Endometrium (tissue), 2 donors: ENCODE results near the gene RABL6.

Experiments used
- FAIRE-seq: peaks from 2 replicates; lab custom pipeline; 2012; peaks lifted over from hg19 to GRCh38; lab: Jason Lieb, UNC
- donor health status: control.
- donor health status: control.

RABL6 gene

DNA sequence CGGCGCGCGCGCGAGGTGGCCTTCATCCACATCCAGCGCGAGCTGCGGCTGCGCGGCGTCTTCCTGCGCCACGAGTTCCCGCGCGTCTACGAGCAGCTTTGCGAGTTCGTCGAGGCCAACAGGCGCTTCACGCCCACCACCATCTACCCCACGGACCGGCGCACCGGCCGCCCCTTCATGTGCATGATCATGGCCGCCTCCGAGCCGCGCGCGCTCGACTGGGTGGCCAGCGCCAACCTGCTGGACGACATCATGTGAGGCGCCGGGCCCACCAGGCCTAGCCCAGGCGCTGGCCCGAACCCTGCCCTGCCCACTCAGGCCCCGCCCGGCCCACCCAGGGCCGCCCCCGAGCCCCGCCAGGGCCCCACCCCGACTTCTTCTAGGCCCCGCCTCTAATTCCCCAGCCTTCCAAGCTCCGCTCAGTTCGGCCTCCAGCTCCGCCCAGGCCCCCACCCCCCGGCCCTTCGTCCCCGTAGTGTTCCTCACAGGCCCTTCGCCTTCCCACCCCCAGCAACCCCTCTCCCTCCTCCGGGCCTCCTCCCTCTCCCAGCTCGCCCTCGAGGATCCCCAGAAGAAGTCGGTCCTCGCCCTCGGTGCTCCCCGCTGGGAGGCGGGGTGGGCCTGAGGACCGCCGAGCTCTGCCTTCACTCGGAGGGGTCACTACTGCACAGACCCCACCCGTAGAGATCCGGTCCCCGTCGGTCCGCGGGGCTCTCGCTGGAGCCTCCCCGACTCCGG is 39.5 kb downstream of the RABL6 start:
- no peak for FAIRE-seq

DNA sequence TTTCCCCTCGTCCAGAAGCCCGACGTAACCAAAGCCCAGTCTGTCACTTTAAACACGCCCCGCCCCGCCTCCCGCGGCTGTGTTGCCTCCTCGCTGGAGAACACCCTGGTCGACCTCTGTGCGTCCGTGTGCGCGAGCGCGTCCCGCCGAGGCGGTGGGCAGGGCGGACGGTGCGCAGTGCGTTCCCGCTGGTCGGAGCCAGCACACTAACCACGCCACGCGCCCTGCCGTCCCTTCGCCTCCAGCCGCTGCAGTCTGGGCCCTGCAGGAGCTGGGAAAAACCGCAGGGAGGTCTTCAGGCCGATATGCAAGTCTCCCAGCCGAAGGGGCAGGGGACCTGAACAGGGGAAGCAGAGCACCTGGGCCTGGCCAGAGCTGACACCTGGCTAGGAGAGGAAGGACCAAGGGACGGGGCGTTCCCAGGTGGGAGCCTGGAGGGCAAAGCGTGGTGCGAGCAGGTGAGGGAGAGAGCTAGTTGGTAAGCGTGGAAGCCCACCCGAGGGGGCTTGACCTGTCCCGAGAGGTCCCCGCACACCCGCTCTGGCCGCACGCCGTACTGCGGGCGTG is 40.2 kb downstream of the RABL6 start:
- FAIRE-seq = no peak

DNA sequence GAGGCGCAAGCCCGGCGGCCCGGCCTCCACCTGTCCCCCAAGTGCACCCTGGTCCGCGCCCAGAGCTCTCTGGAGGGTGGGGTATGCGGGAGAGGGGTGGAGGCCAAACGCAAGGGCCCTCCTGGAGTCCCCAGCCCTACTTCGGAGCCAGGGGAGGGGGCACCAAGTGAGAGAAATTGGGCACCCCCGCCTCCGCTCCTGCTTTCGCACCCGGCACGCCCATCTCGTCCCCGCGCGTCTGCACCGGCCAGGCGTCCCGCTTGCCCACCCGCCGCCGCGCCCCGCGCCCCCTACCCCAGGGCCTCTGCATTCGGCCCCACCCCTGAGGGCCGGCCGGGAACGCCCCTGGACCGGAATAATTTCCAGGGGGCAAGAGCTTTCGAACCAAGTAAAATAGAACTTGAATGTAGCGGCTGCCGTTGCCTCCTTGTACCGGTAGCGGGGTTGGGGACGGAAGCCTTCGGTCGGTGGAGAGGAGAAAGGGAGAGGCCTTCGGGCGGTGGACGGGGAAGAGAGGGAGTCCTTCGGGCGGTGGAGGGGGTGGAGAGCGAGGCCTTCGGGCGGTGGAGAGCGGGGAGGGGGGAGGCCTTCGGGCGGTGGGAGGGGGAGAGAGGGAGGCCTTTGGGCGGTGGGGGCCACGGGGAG is 40.8 kb downstream of the RABL6 start:
- no peak for FAIRE-seq

DNA sequence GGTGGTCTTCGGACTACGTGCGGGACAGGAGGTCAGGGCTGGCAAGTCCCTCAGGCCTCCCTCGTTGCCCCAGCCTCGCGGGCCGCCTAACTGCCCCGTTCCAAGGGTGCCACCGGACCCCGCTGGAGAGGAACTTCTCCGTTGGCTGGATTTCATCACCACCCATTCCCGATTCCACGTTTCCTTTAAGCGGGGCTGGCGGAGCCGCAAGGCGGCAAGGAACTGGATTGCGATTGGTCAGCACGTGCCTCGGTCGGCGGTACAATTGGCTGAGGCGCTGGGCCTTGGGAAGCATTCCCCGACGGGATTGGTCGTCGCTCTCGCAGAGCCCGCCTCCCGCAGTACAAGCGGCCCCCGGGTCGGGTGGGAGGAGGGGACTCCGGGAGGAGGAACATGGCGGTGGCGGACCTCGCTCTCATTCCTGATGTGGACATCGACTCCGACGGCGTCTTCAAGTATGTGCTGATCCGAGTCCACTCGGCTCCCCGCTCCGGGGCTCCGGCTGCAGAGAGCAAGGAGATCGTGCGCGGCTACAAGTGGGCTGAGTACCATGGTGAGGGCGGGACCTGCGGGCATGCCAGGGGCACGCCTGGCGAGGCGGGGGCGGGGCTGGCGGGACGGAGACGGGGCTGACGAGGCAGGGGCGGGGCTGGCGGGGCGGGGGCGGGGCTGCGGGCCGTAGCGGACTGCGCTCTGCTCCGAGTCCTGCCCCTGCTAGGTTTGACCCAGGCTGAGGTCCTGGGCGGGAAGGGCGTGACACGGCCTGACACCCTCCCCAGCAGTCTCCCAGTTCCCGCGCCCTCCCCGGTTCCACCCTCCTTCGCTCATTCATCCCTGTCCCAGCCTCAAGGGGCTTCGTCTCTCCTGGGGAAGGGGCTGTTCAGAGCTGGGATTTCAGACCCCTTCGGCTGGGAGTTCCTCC is 41.6 kb downstream of the RABL6 start, which contains the start of gene PHPT1:
PHPT1 (plus strand) TSS at position 372 of the 922 bp plus-strand sequence; CDS start at position 394, 22 bp downstream.
- FAIRE-seq = peak; percentile 98

DNA sequence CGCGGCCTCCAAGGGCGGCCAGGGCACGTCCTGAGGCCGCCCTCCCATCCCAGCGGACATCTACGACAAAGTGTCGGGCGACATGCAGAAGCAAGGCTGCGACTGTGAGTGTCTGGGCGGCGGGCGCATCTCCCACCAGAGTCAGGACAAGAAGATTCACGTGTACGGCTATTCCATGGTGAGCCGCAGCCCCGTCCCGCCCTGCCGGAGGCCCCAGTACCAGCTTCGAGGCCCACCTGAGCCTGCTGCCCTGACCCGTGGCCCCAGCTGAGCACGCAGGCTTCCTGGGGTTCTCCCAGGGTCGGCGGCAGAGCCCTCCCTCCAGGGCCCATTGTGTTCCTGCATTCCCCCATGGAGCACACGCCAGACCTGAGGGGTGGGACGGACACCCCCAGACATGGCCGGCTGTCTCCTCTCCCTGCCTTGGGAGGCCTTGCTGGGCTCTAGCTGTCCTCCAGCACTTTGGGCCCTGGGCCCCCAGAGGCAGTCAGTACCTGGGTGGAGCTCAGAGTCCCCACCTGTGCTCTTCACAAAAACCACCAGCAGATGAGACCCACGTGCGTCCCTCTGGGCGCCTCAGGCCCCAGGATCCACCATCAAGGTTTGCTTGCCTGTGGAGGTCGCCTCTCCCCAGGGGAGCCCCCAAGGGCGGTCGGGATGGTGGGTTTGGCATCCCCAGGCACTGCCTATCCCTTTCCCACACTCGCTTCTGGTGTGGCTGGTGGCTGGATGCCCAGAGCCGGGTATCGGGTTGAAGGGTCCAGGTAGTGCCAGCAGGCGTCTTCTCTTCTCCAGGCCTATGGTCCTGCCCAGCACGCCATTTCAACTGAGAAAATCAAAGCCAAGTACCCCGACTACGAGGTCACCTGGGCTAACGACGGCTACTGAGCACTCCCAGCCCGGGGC is 42.5 kb downstream of the RABL6 start:
- no peak for FAIRE-seq

DNA sequence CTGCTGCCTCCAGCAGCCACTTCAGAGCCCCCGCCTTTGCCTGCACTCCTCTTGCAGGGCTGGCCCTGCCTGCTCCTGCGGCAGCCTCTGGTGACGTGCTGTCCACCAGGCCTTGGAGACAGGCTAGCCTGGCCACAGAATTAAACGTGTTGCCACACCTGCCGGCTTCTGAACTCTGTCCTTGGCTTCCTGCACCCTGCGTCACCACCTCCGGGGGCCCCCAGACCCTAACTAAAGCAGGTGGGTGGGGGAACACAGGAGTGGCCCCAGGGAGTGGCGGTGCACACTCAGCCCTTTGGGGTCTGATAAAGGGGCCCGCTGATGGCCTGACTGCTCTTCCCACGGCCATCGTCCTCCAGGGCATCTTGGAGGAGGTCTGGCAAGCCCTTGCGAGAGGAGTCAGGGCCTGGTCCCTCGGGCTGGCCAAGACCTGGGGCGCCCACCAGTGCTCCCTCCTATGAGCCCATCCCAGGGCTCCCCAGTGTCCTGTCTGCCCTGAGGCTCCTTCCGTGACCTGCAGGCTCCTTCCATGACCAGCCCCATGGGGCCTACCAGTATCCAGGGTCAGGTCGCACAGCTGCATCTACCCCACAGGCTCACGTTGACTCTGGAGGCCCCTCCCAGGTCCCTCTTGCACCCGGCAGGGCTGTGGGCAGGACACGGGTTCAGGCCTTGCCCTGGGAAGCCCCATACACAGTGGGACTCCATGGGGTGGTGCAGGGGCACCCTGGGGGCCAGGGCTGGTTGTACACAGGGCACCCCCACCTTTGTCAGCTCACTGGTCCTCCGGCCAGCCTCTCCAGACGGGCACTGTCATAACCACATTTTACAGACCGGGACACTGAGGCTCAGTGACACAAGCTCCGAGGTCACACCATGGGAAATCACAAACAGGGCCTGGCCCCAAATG is 43.4 kb downstream of the RABL6 start:
- FAIRE-seq = no peak

DNA sequence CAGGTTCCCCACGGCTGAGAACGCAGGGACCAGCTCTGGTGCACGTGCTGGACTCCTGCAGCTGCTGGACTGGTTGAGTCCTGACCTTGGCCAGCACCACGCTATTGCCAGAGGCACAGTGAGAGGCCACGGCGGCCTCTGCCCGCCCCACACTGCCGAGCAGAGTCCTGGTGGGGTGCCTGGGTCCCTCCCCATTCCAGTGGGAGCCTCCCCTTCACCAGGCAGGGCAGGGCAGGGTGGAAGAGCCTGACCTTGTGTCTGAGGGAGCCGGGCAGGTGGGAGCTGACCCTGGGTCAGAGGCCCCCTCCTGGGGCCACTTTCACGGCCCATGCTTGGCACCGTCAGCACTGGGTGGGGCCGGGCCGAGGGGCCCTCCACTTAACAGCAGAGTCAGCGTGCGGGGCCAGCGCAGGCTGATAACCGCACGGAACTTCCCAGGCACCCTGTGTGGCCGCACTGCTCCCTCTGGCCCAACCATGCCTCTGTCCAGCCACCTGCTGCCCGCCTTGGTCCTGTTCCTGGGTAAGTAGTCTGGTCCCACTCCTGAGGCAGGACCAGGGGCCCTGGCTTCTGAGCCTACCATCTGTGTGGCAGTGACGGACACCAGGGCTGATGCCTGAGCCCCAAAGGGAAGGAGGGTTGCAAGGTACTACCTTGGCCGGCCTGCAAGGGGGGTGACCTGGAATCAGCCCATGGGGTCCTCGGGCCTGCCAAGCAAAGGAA is 44.4 kb downstream of the RABL6 start, which contains the start of gene MAMDC4:
MAMDC4 (plus strand) TSS at position 406 of the 723 bp plus-strand sequence; CDS start at position 477, 71 bp downstream.
- FAIRE-seq = no peak

DNA sequence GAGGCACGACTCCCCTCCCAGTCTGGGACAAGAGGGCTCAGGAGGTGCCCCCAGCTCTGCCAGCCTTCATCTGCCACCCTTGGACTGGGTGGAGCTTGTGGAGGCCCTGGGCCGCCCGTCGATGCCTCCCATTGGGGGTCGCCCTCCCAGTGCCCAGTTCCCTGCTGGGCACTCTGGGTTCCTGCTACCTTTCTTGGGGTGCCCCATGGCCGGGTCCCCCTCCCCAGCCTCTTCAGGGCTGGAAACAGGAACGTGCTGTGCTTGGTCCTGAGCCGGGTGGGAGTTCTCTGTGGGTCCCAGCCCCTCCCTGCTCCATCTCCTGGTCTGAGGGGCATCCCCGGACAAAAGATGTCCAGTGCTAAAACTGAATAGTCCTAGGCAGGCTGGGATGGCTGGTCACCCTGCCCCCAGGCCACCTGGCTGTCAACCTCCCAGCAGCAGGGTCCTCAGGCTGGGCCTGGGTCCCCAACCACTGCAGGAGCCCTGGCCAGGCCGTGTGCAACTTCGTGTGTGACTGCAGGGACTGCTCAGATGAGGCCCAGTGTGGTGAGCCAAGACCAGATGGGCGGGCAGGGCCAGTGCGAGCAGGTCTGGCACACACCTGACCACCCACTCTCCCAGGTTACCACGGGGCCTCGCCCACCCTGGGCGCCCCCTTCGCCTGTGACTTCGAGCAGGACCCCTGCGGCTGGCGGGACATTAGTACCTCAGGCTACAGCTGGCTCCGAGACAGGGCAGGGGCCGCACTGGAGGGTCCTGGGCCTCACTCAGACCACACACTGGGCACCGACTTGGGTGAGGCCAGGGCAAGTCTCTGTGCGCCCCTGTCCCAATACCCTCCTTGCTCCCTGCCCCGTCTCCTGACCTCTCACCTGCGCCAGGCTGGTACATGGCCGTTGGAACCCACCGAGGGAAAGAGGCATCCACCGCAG is 45.2 kb downstream of the RABL6 start:
- no peak for FAIRE-seq

DNA sequence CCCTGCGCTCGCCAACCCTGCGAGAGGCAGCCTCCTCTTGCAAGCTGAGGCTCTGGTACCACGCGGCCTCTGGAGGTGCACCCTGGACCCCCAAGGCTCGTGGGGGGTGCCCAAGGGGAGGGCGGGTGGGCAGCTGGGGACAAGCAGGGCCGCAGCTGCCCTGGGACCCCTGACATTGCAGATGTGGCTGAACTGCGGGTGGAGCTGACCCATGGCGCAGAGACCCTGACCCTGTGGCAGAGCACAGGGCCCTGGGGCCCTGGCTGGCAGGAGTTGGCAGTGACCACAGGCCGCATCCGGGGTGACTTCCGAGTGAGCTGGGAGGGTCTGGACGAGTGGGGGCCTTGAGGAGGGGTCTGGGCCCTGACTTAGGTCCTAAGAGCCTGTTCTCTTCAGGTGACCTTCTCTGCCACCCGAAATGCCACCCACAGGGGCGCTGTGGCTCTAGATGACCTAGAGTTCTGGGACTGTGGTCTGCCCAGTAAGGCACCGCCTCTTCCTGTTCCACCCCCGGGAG is 45.9 kb downstream of the RABL6 start:
- no peak for FAIRE-seq

DNA sequence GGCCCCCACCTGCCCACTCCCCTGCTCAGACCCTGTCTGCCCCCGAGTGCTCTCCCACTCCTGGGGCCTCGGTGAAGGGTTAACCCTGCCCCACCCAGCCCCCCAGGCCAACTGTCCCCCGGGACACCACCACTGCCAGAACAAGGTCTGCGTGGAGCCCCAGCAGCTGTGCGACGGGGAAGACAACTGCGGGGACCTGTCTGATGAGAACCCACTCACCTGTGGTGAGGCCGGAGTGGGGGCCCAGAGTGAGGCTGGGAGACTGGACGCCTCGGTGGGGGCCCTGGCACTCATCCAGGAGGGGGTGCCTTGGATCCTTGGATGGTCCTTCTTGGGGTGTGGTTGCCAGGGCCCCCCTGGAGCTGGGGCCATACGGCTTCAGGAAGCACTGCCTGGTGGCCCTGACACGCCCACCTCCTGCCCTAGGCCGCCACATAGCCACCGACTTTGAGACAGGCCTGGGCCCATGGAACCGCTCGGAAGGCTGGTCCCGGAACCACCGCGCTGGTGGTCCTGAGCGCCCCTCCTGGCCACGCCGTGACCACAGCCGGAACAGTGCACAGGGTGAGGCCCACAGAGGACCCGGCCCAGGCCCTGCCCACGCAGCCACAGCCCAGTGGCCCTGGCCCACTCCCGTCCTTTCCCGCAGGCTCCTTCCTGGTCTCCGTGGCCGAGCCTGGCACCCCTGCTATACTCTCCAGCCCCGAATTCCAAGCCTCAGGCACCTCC is 46.5 kb downstream of the RABL6 start:
- no peak for FAIRE-seq

DNA sequence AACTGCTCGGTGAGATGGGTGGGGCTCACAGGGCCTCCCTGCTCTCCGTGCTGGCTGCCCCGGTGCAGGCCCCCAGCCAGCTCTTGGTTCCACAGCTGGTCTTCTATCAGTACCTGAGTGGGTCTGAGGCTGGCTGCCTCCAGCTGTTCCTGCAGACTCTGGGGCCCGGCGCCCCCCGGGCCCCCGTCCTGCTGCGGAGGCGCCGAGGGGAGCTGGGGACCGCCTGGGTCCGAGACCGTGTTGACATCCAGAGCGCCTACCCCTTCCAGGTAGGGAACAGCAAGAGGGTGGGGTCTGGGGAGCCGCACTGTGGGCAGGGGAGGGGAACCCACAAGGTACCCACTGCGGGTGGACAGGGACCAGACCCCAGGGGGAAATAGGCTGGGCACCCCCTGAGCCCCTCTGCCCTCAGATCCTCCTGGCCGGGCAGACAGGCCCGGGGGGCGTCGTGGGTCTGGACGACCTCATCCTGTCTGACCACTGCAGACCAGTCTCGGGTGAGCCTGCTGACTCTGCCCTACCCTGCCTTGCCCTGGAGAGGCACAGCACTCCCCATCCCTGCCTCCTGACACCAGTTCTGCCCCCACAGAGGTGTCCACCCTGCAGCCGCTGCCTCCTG is 47.2 kb downstream of the RABL6 start:
- FAIRE-seq = no peak

DNA sequence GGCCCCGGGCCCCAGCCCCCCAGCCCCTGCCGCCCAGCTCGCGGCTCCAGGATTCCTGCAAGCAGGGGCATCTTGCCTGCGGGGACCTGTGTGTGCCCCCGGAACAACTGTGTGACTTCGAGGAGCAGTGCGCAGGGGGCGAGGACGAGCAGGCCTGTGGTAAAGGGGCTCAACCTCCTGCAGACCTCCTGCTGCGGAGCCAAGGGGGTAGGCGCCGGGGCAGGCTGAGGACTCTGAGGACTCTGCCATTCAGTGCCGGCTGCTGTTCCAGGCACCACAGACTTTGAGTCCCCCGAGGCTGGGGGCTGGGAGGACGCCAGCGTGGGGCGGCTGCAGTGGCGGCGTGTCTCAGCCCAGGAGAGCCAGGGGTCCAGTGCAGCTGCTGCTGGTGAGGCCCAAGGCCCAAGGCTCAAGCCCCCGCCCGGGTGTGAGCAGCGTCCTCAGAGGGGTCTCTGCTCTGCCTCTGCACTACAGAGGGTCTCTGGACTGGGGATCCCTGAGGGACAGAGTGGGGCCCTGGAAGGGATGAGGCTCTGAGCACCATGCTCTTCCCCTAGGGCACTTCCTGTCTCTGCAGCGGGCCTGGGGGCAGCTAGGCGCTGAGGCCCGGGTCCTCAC is 47.8 kb downstream of the RABL6 start:
- FAIRE-seq = no peak

DNA sequence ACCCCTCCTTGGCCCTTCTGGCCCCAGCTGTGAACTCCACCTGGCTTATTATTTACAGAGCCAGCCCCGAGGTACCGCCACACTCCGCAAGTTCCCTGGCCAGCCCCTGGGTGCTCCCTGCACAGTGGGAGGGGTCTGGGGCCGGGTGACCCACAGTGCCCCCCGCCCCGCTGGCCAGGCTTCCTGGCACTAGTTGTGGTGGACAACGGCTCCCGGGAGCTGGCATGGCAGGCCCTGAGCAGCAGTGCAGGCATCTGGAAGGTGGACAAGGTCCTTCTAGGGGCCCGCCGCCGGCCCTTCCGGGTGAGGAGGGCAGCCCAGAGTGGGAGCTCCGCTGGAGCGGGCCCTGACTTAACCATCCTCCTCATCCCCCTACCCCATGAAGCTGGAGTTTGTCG is 48.3 kb downstream of the RABL6 start:
- FAIRE-seq = no peak

DNA sequence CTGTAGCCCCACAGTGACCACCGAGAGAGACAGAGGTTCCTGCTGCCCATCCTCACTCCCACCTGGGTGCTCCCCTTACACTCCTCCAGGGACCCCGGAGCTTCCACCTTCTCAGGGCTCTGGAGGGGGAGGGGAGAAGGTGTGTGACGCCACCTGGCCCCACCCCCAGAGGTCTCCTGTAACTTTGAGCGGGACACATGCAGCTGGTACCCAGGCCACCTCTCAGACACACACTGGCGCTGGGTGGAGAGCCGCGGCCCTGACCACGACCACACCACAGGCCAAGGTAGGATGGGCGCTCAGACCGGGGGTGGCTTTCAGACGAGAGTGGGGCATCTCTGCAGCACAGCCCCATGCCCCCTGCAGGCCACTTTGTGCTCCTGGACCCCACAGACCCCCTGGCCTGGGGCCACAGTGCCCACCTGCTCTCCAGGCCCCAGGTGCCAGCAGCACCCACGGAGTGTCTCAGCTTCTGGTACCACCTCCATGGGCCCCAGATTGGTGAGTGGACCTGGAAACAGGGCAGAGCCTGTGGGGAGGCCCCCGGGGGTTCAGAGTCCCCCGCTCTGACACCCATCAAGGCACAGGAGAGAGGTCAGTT is 48.9 kb downstream of the RABL6 start:
- FAIRE-seq = no peak

DNA sequence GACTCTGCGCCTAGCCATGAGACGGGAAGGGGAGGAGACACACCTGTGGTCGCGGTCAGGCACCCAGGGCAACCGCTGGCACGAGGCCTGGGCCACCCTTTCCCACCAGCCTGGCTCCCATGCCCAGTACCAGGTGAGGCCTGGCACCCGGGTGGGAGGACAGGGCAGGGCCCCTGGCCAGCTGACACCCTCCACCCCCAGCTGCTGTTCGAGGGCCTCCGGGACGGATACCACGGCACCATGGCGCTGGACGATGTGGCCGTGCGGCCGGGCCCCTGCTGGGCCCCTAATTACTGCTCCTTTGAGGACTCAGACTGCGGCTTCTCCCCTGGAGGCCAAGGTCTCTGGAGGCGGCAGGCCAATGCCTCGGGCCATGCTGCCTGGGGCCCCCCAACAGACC is 49.4 kb downstream of the RABL6 start:
- FAIRE-seq = no peak
